ENCODE data around the gene ZNF14. TPM values are rescaled to one million over a fixed set of nuclear protein-coding genes. Genes with fewer than 3 reads are reported as not detected.

ZNF14 gene
- total and polyA plus RNA-seq, 2 of the 13 experiments (the other 11 are each of a cell fraction or from before 2014, with no cell fraction given), result 1.9 to 6.2 TPM

DNA sequence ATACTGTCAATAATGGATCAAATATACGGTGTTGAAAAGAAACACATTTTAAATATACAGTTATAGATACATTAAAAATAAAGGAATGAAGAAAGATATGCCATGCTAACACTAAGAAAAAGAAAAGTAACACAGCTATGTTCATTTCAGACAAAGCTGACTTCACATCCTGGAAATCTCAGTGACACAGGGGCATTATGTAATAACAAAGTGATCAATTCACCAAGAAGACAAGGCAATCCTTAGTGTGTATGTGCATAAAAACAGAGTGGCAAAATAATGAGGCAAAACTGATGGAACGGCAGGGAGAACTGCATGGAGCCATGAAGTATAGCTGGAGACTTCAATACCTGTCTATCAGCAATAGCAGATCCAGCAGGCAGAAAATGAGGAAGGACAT is 13.1 kb downstream of the ZNF14 start:
- peaks cover 80% of the 10 kb centered on the region for H3K9me3 ChIP-seq (ENCODE audit: low read length)
- 94% methylated on average over 2 of the region's 2 CpGs for WGBS (ENCODE audit: low lambda C conversion rate)
- H3K36me3 ChIP-seq (replicated peaks in 1 of 2; ENCODE audit: control insufficient read depth in 1 of 2, insufficient read depth in 2 of 2, low read length in 2 of 2), result peaks cover 0 to 11% of the 10 kb centered on the region in 2 experiments; a peak in 2 of 5 replicates
- intact Hi-C loops (cut with micrococcal nuclease; ENCODE audit: unreplicated experiment) (no loop called here), in situ Hi-C loops (cut with HindIII; ENCODE audit: extremely low pct_ligation_motif_present, low pct_unique_long_range_greater_than_20kb) (no loop called here)
- H3K79me2 ChIP-seq (ENCODE audit: insufficient read depth, low read length), result peaks cover 17% of the 10 kb centered on the region
- ChIA-PET POLR2A (no interaction called here), CTCF (ENCODE audit: low intra/inter-chr PET ratio, low total read pairs) (no interaction called here)
- H2AFZ ChIP-seq (ENCODE audit: low read length), result no peak overlapping the region
- ATAC-seq (no peak), FAIRE-seq (no peak), DNase-seq (ENCODE audit: low spot score) (no peak)
- no peak overlapping the region for H3K4me2 ChIP-seq (ENCODE audit: low read depth, low read length)
- H3K27me3 ChIP-seq (ENCODE audit: control insufficient read depth in 1 of 2, insufficient read depth in 2 of 2, low read length in 2 of 2), result no peaks in the 10 kb centered on the region
- H3K4me1 ChIP-seq (ENCODE audit: insufficient read depth, low read length), result no peaks in the 10 kb centered on the region
- no peak overlapping the region for H3K9ac ChIP-seq (ENCODE audit: insufficient read depth, low read depth, low read length)
- TF ChIP-seq ZNF101 (CRISPR knock-in tag; IDR thresholded peaks at IDR 0.05; ENCODE audit: borderline replicate concordance, low read depth) (peak; percentile 97; the same call in 1 of the 2 replicates), GATAD1 (CRISPR knock-in tag; IDR thresholded peaks at IDR 0.05) (no peak)
- BruUV-seq (replicated peaks), result no TSS peak
- no peak overlapping the region for H3K4me3 ChIP-seq (replicated peaks in 1 of 3; ENCODE audit: insufficient read depth in 1 of 3, low read depth in 2 of 3, low read length in 3 of 3)
- no peaks in the 10 kb centered on the region for H4K20me1 ChIP-seq (ENCODE audit: insufficient read depth, low read length)
- no peak overlapping the region for H3K27ac ChIP-seq (ENCODE audit: extremely low read length, insufficient read depth, low read length)

DNA sequence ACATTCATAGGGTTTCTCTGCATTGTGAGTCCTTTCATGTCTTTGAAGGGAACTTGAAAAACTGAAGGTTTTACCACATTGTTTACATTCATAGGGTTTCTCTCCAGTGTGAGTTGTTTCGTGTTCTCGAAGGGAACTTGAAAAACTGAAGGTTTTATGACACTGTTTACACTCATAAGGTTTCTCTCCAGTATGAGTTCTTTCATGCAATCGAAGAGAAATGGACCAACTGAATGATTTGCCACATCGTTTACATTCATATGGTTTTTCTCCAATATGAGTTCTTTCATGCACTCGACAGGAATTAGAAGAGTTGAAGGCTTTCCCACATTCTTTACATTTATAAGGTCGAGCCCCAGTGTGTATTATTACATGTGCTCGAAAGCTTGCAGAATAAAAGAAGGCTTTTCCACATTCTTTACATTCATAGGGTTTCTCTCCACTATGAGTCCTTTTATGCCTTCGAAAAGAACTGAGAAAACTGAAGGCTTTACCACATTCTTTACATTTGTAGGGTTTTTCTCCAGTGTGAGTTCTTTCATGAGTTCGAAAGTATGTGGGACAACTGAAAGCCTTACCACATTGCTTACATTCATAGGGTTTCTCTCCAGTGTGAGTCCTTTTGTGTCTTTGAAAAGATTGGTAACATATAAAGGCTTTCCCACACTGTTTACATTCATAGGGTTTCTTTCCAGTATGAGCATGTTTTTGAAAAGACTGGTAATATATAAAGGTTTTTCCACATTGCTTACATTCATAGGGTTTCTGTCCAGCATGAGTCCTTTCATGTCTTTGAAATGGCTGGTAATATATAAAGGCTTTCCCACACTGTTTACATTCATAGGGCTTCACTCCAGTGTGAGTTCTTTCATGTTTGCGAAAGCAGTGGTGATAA is 20.7 kb downstream of the ZNF14 start:
- Histone ChIP-seq H3K9ac (ENCODE audit: insufficient read depth, low read depth, low read length) (no peak overlapping the region), H3K9me3 (ENCODE audit: low read length) (peaks cover 98% of the 10 kb centered on the region), H3K4me3 (replicated peaks in 1 of 3; ENCODE audit: insufficient read depth in 1 of 3, low read depth in 2 of 3, low read length in 3 of 3) (no peak overlapping the region), H3K4me1 (ENCODE audit: insufficient read depth, low read length) (no peaks in the 10 kb centered on the region), H3K27me3 (ENCODE audit: control insufficient read depth in 1 of 2, insufficient read depth in 2 of 2, low read length in 2 of 2) (no peaks in the 10 kb centered on the region), H3K79me2 (ENCODE audit: insufficient read depth, low read length) (no peaks in the 10 kb centered on the region), H3K36me3 (replicated peaks in 1 of 2; ENCODE audit: control insufficient read depth in 1 of 2, insufficient read depth in 2 of 2, low read length in 2 of 2) (peaks cover 12 to 39% of the 10 kb centered on the region in 2 experiments), H3K27ac (ENCODE audit: extremely low read length, insufficient read depth, low read length) (no peak overlapping the region), H3K4me2 (ENCODE audit: low read depth, low read length) (no peak overlapping the region), H2AFZ (ENCODE audit: low read length) (no peak overlapping the region), H4K20me1 (ENCODE audit: insufficient read depth, low read length) (no peaks in the 10 kb centered on the region)
- POLR2A ChIA-PET, result no interaction called here
- DNase-seq (ENCODE audit: low spot score) (no peak), ATAC-seq (no peak), FAIRE-seq (no peak)
- CTCF ChIA-PET (ENCODE audit: low intra/inter-chr PET ratio, low total read pairs), result no interaction called here
- TF ChIP-seq FOSL2 (CRISPR knock-in tag; IDR thresholded peaks at IDR 0.05) (no peak), PHF21A (CRISPR knock-in tag; IDR thresholded peaks at IDR 0.05) (no peak), ZNF274 (CRISPR knock-in tag; IDR thresholded peaks at IDR 0.05) (peak; percentile 49; the same call in 1 of the 2 replicates), HOXA3 (CRISPR knock-in tag; IDR thresholded peaks at IDR 0.05) (no peak), ZNF24 (IDR thresholded peaks at IDR 0.05) (no peak)
- BruUV-seq (replicated peaks), result TSS peak; percentile 13
- in situ Hi-C loops (cut with HindIII; ENCODE audit: extremely low pct_ligation_motif_present, low pct_unique_long_range_greater_than_20kb), result no loop called here
- 97% methylated on average over 10 of the region's 10 CpGs for WGBS (ENCODE audit: low lambda C conversion rate)
- intact Hi-C loops (cut with micrococcal nuclease; ENCODE audit: unreplicated experiment), result no loop called here
